WTC11 (cell line): ENCODE results near the gene SNU13. TPM values are rescaled to one million over a fixed set of nuclear protein-coding genes. Genes with fewer than 3 reads are reported as not detected.

Experiments
- ATAC-seq: fragments of 200-7000 bp; cut with Tn5 transposase; 2 replicates; pipeline ENCODE4 v1.10.0; 2021; ENCODE audit warnings: mild to moderate bottlenecking, moderate library complexity
- CTCF ChIA-PET: fragments of 300-600 bp; sonication (Branson Sonifier 250); formaldehyde crosslinking; loops from one replicate; lab custom pipeline; 2021; ENCODE audit warnings: antibody characterized with exemption; lab: Charles Lee
- POLR2A ChIA-PET: fragments of 350-600 bp; sonication (Branson Sonifier 250); formaldehyde crosslinking; loops from one replicate; lab custom pipeline; 2021; ENCODE audit warnings: antibody characterized with exemption; lab: Charles Lee
- DNase-seq: peaks from one replicate; pipeline ENCODE4 v3.0.0; 2021; ENCODE audit warnings: low spot score
- H3K27ac Mint-ChIP-seq: 2 replicates; pipeline ENCODE4 v1.8.0; 2021; ENCODE audit warnings: mixed read lengths
- H3K27me3 Mint-ChIP-seq: 2 replicates; pipeline ENCODE4 v1.8.0; 2021; ENCODE audit warnings: low read depth, mild to moderate bottlenecking, moderate library complexity, mixed read lengths
- H3K36me3 Mint-ChIP-seq: 2 replicates; pipeline ENCODE4 v1.8.0; 2021; ENCODE audit warnings: mixed read lengths
- H3K4me1 Mint-ChIP-seq: 2 replicates; pipeline ENCODE4 v1.8.0; 2022; ENCODE audit warnings: mixed read lengths
- H3K4me3 Mint-ChIP-seq: 2 replicates; pipeline ENCODE4 v1.8.0; 2021; ENCODE audit warnings: mild to moderate bottlenecking, moderate library complexity, mixed read lengths
- H3K9me3 Mint-ChIP-seq: 2 replicates; pipeline ENCODE4 v1.8.0; 2021; ENCODE audit warnings: mixed read lengths
- ARID4B ChIP-seq: sonication (generic); formaldehyde crosslinking; IDR thresholded peaks from 2 replicates; pipeline ENCODE4 v1.8.0; 2023; ENCODE audit warnings: missing genetic modification reagents, mild to moderate bottlenecking, borderline replicate concordance
- E2F5 ChIP-seq: sonication (generic); formaldehyde crosslinking; IDR thresholded peaks from 2 replicates; pipeline ENCODE4 v1.8.1; 2022; ENCODE audit warnings: mild to moderate bottlenecking, moderate library complexity, missing genetic modification reagents
- FOXP4 ChIP-seq: sonication (generic); formaldehyde crosslinking; IDR thresholded peaks from 2 replicates; pipeline ENCODE4 v1.8.0; 2022; ENCODE audit warnings: mild to moderate bottlenecking, missing genetic modification reagents
- IRF2 ChIP-seq: sonication (generic); formaldehyde crosslinking; IDR thresholded peaks from 2 replicates; pipeline ENCODE4 v1.8.0; 2022; ENCODE audit warnings: low read depth, missing genetic modification reagents, borderline replicate concordance
- MAX ChIP-seq: sonication (generic); formaldehyde crosslinking; IDR thresholded peaks from 2 replicates; pipeline ENCODE4 v1.8.0; 2022; ENCODE audit warnings: mild to moderate bottlenecking, missing genetic modification reagents
- NFYB ChIP-seq: sonication (generic); formaldehyde crosslinking; conservative IDR thresholded peaks from 2 replicates; pipeline ENCODE4 v1.8.0; 2022; ENCODE audit warnings: low read depth, missing genetic modification reagents
- NR2C2 ChIP-seq: sonication (generic); formaldehyde crosslinking; IDR thresholded peaks from 2 replicates; pipeline ENCODE4 v1.8.0; 2022; ENCODE audit warnings: mild to moderate bottlenecking, missing genetic modification reagents
- PRDM15 ChIP-seq: sonication (generic); formaldehyde crosslinking; IDR thresholded peaks from 2 replicates; pipeline ENCODE4 v1.8.0; 2022; ENCODE audit warnings: missing genetic modification reagents
- PRRX2 ChIP-seq: fragments of 250-450 bp; sonication (Bioruptor Pico); IDR thresholded peaks from 2 replicates; pipeline ENCODE4 v1.8.0; 2021; ENCODE audit warnings: mild to moderate bottlenecking
- SOX15 ChIP-seq: fragments of 250-450 bp; sonication (Bioruptor Pico); IDR thresholded peaks from 2 replicates; pipeline ENCODE4 v1.9.0; 2021; ENCODE audit warnings: mild to moderate bottlenecking
- TEAD1 ChIP-seq: sonication (generic); formaldehyde crosslinking; IDR thresholded peaks from 2 replicates; pipeline ENCODE4 v1.8.0; 2022; ENCODE audit warnings: mild to moderate bottlenecking, missing genetic modification reagents
- ZBTB43 ChIP-seq: sonication (generic); formaldehyde crosslinking; IDR thresholded peaks from 2 replicates; pipeline ENCODE4 v1.8.1; 2023; ENCODE audit warnings: mild to moderate bottlenecking, missing genetic modification reagents
- ZNF219 ChIP-seq: sonication (generic); formaldehyde crosslinking; IDR thresholded peaks from 2 replicates; pipeline ENCODE4 v1.8.0; 2023; ENCODE audit warnings: missing genetic modification reagents, mild to moderate bottlenecking, borderline replicate concordance
- ZNF281 ChIP-seq: sonication (generic); formaldehyde crosslinking; IDR thresholded peaks from 2 replicates; pipeline ENCODE4 v1.8.0; 2023; ENCODE audit warnings: mild to moderate bottlenecking, missing genetic modification reagents
- ZNF416 ChIP-seq: fragments of 250-450 bp; sonication (Bioruptor Pico); IDR thresholded peaks from 2 replicates; pipeline ENCODE4 v1.9.0; 2021; ENCODE audit warnings: mild to moderate bottlenecking, inconsistent platforms
- ZNF512 ChIP-seq: sonication (generic); formaldehyde crosslinking; IDR thresholded peaks from 2 replicates; pipeline ENCODE4 v1.8.1; 2022; ENCODE audit warnings: missing genetic modification reagents, borderline replicate concordance
- ZSCAN18 ChIP-seq: fragments of 250-450 bp; sonication (Bioruptor Pico); IDR thresholded peaks from 2 replicates; pipeline ENCODE4 v2.1.2; 2022; ENCODE audit warnings: mild to moderate bottlenecking, moderate library complexity
- total RNA-seq: library from RNA; stranded (reverse); gene quantifications from 3 replicates; pipeline ENCODE4 v1.2.3, GENCODE V29; 2021

The SNU13 gene
- total RNA-seq, 1 experiment from 2014 or later: 207 TPM

GRCh38 chr22:41647771-41648170, 40.9 kb downstream of the SNU13 start (continued):
- TF ChIP-seq ARID4B (CRISPR knock-in tag): no peak
- no peak for TF ChIP-seq ZNF281 (CRISPR knock-in tag)
- no peak for TF ChIP-seq FOXP4 (CRISPR knock-in tag)
- TF ChIP-seq ZBTB43: no peak
- TF ChIP-seq NFYB: no peak
- TF ChIP-seq ZNF512: no peak
- no peak for TF ChIP-seq IRF2 (CRISPR knock-in tag)
- TF ChIP-seq TEAD1: no peak
- no peak for TF ChIP-seq NR2C2 (CRISPR knock-in tag)
- TF ChIP-seq E2F5 (CRISPR knock-in tag): no peak

GRCh38 chr22:41642331-41643110, 46.1 kb downstream of the SNU13 start:
- ATAC-seq (no peak), DNase-seq (no peak)
- CTCF ChIA-PET: interaction anchor here (0.6 kb wide), 1 partner anchor 24 kb away, joined by 3 read pairs; no protein-coding TSS in a partner anchor
- H3K27me3 Mint-ChIP-seq: no peaks in the 10 kb centered on the region
- H3K9me3 Mint-ChIP-seq: no peaks in the 10 kb centered on the region
- H3K27ac Mint-ChIP-seq: peak overlapping the region; percentile 37
- POLR2A ChIA-PET: no interaction called here
- H3K4me1 Mint-ChIP-seq: no peaks in the 10 kb centered on the region
- peaks cover 67% of the 10 kb centered on the region for H3K36me3 Mint-ChIP-seq
- H3K4me3 Mint-ChIP-seq: no peak overlapping the region
- TF ChIP-seq ZSCAN18 (CRISPR knock-in tag) (no peak), MAX (CRISPR knock-in tag) (no peak), ZNF416 (CRISPR knock-in tag) (no peak), ZNF219 (no peak), PRDM15 (CRISPR knock-in tag) (no peak), PRRX2 (CRISPR knock-in tag) (no peak), SOX15 (CRISPR knock-in tag) (no peak)
